Measurements from ENCODE around the gene MYL9. TPM values are rescaled to one million over a fixed set of nuclear protein-coding genes. Genes with fewer than 3 reads are reported as not detected.

The MYL9 gene
- polyA plus RNA-seq, 1 of the 3 experiments (the other 2 are of a cell fraction): not detected

DNA sequence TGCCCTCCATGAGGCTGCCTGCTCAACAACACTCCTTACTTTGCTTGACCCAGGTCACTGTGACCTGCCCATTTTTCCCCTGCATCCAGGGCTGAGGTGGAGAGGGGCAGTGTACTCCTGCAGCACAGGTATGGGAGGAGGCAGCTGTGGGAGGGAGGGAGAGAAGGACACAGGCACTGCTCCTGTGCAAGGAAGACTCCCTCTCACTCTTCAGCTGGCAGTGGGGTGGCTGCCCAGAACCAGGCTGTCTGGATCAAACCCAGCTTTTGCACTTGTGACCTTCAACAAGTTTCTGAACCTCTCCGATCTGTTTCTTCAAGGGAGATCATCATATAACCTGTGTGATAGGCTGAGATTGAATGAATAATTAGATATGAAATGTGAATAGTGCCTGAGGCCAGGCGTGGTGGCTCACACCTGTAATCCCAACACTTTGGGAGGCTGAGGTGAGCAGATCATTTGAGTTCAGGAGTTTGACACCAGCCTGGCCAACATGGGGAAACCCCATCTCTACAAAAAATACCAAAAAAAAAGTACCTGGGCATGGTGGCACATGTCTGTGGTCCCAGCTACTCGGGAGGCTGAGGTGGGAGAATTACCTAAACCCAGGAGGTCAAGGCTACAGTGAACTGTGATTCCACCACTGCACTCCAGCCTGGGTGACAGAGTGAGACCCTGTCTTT is 46.2 kb downstream of the MYL9 start:
- H3K27me3 ChIP-seq (ENCODE audit: insufficient read depth): no peaks in the 10 kb centered on the region
- H3K27ac ChIP-seq (ENCODE audit: low read depth in 2 of 2, low read length in 1 of 2): no peak overlapping the region
- H3K79me2 ChIP-seq (ENCODE audit: insufficient read depth): no peaks in the 10 kb centered on the region
- no peak for DNase-seq
- no peak for TF ChIP-seq POLR2AphosphoS5 (IDR thresholded peaks at IDR 0.05; ENCODE audit: low read depth, low read length)
- no peak for TF ChIP-seq NRF1 (IDR thresholded peaks at IDR 0.05; ENCODE audit: low read depth, low read length)
- TF ChIP-seq EP300 (IDR thresholded peaks at IDR 0.05; ENCODE audit: borderline replicate concordance in 1 of 2, low read depth in 1 of 2, low read length in 1 of 2): no peak
- TF ChIP-seq CTCF (IDR thresholded peaks at IDR 0.05): no peak
- no peak for TF ChIP-seq NFIC (IDR thresholded peaks at IDR 0.05; ENCODE audit: borderline replicate concordance)
- no peak for TF ChIP-seq SIN3A (IDR thresholded peaks at IDR 0.05; ENCODE audit: borderline replicate concordance, low read depth, low read length)
- TF ChIP-seq RAD21 (IDR thresholded peaks at IDR 0.05; ENCODE audit: low read length): no peak
- H3K36me3 ChIP-seq (replicated peaks in 1 of 2; ENCODE audit: control insufficient read depth in 1 of 2, insufficient read depth in 2 of 2, low read length in 1 of 2): peaks cover 9 to 17% of the 10 kb centered on the region in 2 experiments
- POLR2A ChIA-PET: interaction anchor here (1.0 kb wide), 2 partner anchors 18 to 23 kb away, joined by 3 read pairs; partner anchors contain the start of gene RAB5IF
- 97% methylated on average over 3 of the region's 3 CpGs for WGBS (ENCODE audit: low lambda C conversion rate)
- peaks cover 3% of the 10 kb centered on the region for H3F3A ChIP-seq (replicated peaks; ENCODE audit: insufficient read depth)
- no peaks in the 10 kb centered on the region for H3K4me1 ChIP-seq (ENCODE audit: control insufficient read depth in 1 of 2, insufficient read depth in 2 of 2, low read depth in 1 of 2, low read length in 1 of 2)
- no peak overlapping the region for H3K9ac ChIP-seq
- no peaks in the 10 kb centered on the region for H3K9me3 ChIP-seq
- H3K9me2 ChIP-seq: no peaks in the 10 kb centered on the region
- CTCF ChIA-PET: interaction anchor here (1.5 kb wide), 1 partner anchor 30 kb away, joined by 5 read pairs; no protein-coding TSS in a partner anchor
- no peak overlapping the region for H3K4me2 ChIP-seq
- H2AFZ ChIP-seq (ENCODE audit: low read depth): no peak overlapping the region
- H3K4me3 ChIP-seq (ENCODE audit: low read depth in 2 of 2, low read length in 1 of 2): no peak overlapping the region
- no peaks in the 10 kb centered on the region for H4K20me1 ChIP-seq (ENCODE audit: insufficient read depth)

- Histone ChIP-seq H2AFZ (ENCODE audit: low read depth) (no peak overlapping the region), H3K4me2 (no peak overlapping the region), H3K27ac (ENCODE audit: low read depth in 2 of 2, low read length in 1 of 2) (no peak overlapping the region), H3K9ac (no peak overlapping the region), H3K9me3 (no peaks in the 10 kb centered on the region), H3K27me3 (ENCODE audit: insufficient read depth) (no peaks in the 10 kb centered on the region), H3K36me3 (replicated peaks in 1 of 2; ENCODE audit: control insufficient read depth in 1 of 2, insufficient read depth in 2 of 2, low read length in 1 of 2) (peaks cover 5 to 8% of the 10 kb centered on the region in 2 experiments), H3K9me2 (no peaks in the 10 kb centered on the region), H3K4me1 (ENCODE audit: control insufficient read depth in 1 of 2, insufficient read depth in 2 of 2, low read depth in 1 of 2, low read length in 1 of 2) (no peaks in the 10 kb centered on the region), H3F3A (replicated peaks; ENCODE audit: insufficient read depth) (peaks cover 3% of the 10 kb centered on the region), H3K4me3 (ENCODE audit: low read depth in 2 of 2, low read length in 1 of 2) (no peak overlapping the region), H3K79me2 (ENCODE audit: insufficient read depth) (no peaks in the 10 kb centered on the region), H4K20me1 (ENCODE audit: insufficient read depth) (no peaks in the 10 kb centered on the region)
- POLR2A ChIA-PET: no interaction called here
- CTCF ChIA-PET: interaction anchor here (1.3 to 4.7 kb wide), 6 partner anchors 13 to 163 kb away, joined by 3 to 37 read pairs (median 5); partner anchors contain the start of gene RAB5IF
- TF ChIP-seq MEF2A (IDR thresholded peaks at IDR 0.05; ENCODE audit: borderline replicate concordance, low read depth): no peak
- DNase-seq: no peak
- WGBS (ENCODE audit: low lambda C conversion rate): 85% methylated on average over 5 of the region's 5 CpGs
Measured at GRCh38 chr20:36591281-36591680, 50.0 kb downstream of the MYL9 start.

All from SK-N-SH (cell line).